ENCODE data around the gene GOLGA8B.

GRCh38 chr15:34620142-34620541 is 36.7 kb upstream of the GOLGA8B start:
- no peak for TF ChIP-seq POLR2AphosphoS5 (IDR thresholded peaks at IDR 0.05)
- TF ChIP-seq POLR2A (IDR thresholded peaks at IDR 0.05), result no peak
- no peak for TF ChIP-seq CTCF (IDR thresholded peaks at IDR 0.05)
- TF ChIP-seq EP300 (IDR thresholded peaks at IDR 0.05), result no peak

Measured in suprapubic skin (tissue), 4 donors.